ENCODE results near the gene LGALS7.
"Not testable (repeated sequence)": the region's sequence is repeated elsewhere in the genome, so short reads cannot be mapped to it uniquely, and the experiment has no call there.

Gene LGALS7

GRCh38 chr19:38815059-38816001 lies 42.0 kb upstream of the LGALS7 start:
- H3K36me3 ChIP-seq (ENCODE audit: low read depth), result peaks cover 11% of the 10 kb centered on the region
- no peak for TF ChIP-seq CTCF (IDR thresholded peaks at IDR 0.05; ENCODE audit: poor library complexity, severe bottlenecking)
- no peak overlapping the region for H3K4me3 ChIP-seq (ENCODE audit: severe bottlenecking)
- no peaks in the 10 kb centered on the region for H3K9me3 ChIP-seq (ENCODE audit: severe bottlenecking)
- H3K4me1 ChIP-seq (ENCODE audit: insufficient read depth, poor library complexity, severe bottlenecking), result no peaks in the 10 kb centered on the region
- ATAC-seq (ENCODE audit: low read depth) (no peak), DNase-seq (ENCODE audit: low spot score) (no peak)
- no peak overlapping the region for H3K27ac ChIP-seq (ENCODE audit: poor library complexity, severe bottlenecking)
- no peaks in the 10 kb centered on the region for H3K27me3 ChIP-seq (ENCODE audit: insufficient read depth, poor library complexity, severe bottlenecking)

- H3K4me1 ChIP-seq (ENCODE audit: insufficient read depth, poor library complexity, severe bottlenecking); ATAC-seq (ENCODE audit: low read depth); H3K4me3 ChIP-seq (ENCODE audit: severe bottlenecking); H3K27me3 ChIP-seq (ENCODE audit: insufficient read depth, poor library complexity, severe bottlenecking); H3K9me3 ChIP-seq (ENCODE audit: severe bottlenecking); H3K27ac ChIP-seq (ENCODE audit: poor library complexity, severe bottlenecking); DNase-seq (ENCODE audit: low spot score): not testable (repeated sequence)
- H3K36me3 ChIP-seq (ENCODE audit: low read depth), result peaks cover 11% of the 10 kb centered on the region
Observed at GRCh38 chr19:38813932-38814331, 40.6 kb upstream of the LGALS7 start.

- H3K36me3 ChIP-seq (ENCODE audit: low read depth), result peaks cover 11% of the 10 kb centered on the region
- TF ChIP-seq CTCF (IDR thresholded peaks at IDR 0.05; ENCODE audit: poor library complexity, severe bottlenecking), result no peak
- no peaks in the 10 kb centered on the region for H3K4me1 ChIP-seq (ENCODE audit: insufficient read depth, poor library complexity, severe bottlenecking)
- H3K4me3 ChIP-seq (ENCODE audit: severe bottlenecking), result no peak overlapping the region
- no peaks in the 10 kb centered on the region for H3K9me3 ChIP-seq (ENCODE audit: severe bottlenecking)
- no peak overlapping the region for H3K27ac ChIP-seq (ENCODE audit: poor library complexity, severe bottlenecking)
- DNase-seq (ENCODE audit: low spot score), result no peak
- no peaks in the 10 kb centered on the region for H3K27me3 ChIP-seq (ENCODE audit: insufficient read depth, poor library complexity, severe bottlenecking)
- no peak for ATAC-seq (ENCODE audit: low read depth)
Observed at GRCh38 chr19:38813323-38813722, 40.0 kb upstream of the LGALS7 start.

- Histone ChIP-seq H3K4me3 (ENCODE audit: severe bottlenecking) (no peak within 1 kb of the TSS), H3K4me1 (ENCODE audit: insufficient read depth, poor library complexity, severe bottlenecking) (peaks cover 3% of the 10 kb centered on the region), H3K27me3 (ENCODE audit: insufficient read depth, poor library complexity, severe bottlenecking) (no peaks in the 10 kb centered on the region), H3K27ac (ENCODE audit: poor library complexity, severe bottlenecking) (no peak within 1 kb of the TSS), H3K36me3 (ENCODE audit: low read depth) (peaks cover 7% of the 10 kb centered on the region), H3K9me3 (ENCODE audit: severe bottlenecking) (no peaks in the 10 kb centered on the region)
- DNase-seq (ENCODE audit: low spot score) (no peak), ATAC-seq (ENCODE audit: low read depth) (no peak)
- no peak for TF ChIP-seq CTCF (IDR thresholded peaks at IDR 0.05; ENCODE audit: poor library complexity, severe bottlenecking)
Observed at GRCh38 chr19:38812841-38813320, 39.6 kb upstream of the LGALS7 start, which contains the start of gene LGALS4. Gene LGALS4, minus strand, starts transcription at chr19:38812945. Its CDS starts 59 bp downstream, at chr19:38812886.

- Histone ChIP-seq H3K36me3 (ENCODE audit: low read depth) (peaks cover 7% of the 10 kb centered on the region), H3K9me3 (ENCODE audit: severe bottlenecking) (no peaks in the 10 kb centered on the region), H3K4me1 (ENCODE audit: insufficient read depth, poor library complexity, severe bottlenecking) (peaks cover 5% of the 10 kb centered on the region), H3K27ac (ENCODE audit: poor library complexity, severe bottlenecking) (no peak overlapping the region), H3K27me3 (ENCODE audit: insufficient read depth, poor library complexity, severe bottlenecking) (no peaks in the 10 kb centered on the region), H3K4me3 (ENCODE audit: severe bottlenecking) (no peak overlapping the region)
- no peak for DNase-seq (ENCODE audit: low spot score)
- ATAC-seq (ENCODE audit: low read depth), result no peak
- no peak for TF ChIP-seq CTCF (IDR thresholded peaks at IDR 0.05; ENCODE audit: poor library complexity, severe bottlenecking)
Observed at GRCh38 chr19:38812009-38812840, 38.9 kb upstream of the LGALS7 start.

All from RWPE2 (cell line).